GM21526 (cell line): ENCODE measurements around the gene CHI3L2.
"Not testable (repeated sequence)": the region's sequence is repeated elsewhere in the genome, so short reads cannot be mapped to it uniquely, and the experiment has no call there.

Source experiments
- ATAC-seq: cut with Tn5 transposase; IDR thresholded peaks from one replicate; pipeline ENCODE4 v1.9.1; 2021; ENCODE audit warnings: moderate library complexity; ENCODE audit not compliant: unreplicated experiment, low FRiP score

The CHI3L2 gene

DNA sequence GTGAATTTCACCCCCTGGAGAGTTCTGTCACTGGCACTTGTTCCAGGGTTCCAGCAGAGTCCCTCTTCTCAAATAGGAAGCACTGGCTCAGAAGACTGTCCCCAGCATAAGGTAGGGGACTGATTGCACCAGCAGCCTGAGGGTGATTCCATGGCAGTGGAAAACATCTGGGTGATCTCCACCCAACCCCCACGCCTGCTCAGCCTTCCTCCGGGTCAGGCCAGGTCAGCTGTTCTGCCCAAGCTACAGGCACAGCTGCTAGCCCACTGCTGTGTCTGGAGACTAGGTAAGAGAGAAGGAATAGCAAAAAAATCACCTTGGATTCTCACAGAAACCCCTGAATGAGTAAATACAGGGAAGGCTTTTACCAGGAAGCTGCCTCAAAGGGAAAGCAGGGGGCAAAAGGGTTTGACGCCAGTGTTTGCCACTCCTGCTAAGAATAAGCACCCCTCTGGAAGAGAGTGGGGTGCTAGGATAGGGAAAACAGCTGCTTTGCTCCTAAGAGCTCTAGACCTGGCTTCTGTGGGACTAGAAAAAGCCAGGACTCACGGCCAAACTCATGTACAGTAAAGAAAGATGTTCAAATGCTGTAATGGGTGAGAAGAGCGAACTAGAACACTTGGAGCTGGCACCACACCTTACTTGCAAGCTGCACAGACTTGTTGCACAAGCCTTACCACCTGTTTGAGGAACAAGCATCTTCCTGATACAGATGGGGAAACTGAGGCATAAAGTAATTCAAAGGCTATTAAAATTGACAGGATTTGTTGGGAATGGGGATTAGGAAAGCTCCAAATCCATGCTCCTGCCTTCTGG lies 26.0 kb upstream of the CHI3L2 start:
- no peak for ATAC-seq

DNA sequence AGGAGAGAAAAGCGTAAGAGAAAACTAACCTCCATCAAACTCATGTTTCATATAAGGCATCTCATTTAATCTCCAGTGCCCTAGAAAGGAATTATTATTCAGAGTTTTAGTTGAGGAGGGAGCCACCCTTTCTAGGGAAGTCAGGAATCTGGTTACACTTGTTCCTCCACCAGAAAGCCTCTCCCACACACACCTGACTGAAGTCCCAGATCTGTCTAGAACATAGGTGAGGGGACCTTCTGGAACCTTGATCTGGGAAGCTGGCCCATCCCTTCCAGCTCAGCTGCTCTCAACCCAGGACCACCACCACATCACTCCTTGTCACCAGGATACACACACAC lies 25.2 kb upstream of the CHI3L2 start:
- no peak for ATAC-seq

DNA sequence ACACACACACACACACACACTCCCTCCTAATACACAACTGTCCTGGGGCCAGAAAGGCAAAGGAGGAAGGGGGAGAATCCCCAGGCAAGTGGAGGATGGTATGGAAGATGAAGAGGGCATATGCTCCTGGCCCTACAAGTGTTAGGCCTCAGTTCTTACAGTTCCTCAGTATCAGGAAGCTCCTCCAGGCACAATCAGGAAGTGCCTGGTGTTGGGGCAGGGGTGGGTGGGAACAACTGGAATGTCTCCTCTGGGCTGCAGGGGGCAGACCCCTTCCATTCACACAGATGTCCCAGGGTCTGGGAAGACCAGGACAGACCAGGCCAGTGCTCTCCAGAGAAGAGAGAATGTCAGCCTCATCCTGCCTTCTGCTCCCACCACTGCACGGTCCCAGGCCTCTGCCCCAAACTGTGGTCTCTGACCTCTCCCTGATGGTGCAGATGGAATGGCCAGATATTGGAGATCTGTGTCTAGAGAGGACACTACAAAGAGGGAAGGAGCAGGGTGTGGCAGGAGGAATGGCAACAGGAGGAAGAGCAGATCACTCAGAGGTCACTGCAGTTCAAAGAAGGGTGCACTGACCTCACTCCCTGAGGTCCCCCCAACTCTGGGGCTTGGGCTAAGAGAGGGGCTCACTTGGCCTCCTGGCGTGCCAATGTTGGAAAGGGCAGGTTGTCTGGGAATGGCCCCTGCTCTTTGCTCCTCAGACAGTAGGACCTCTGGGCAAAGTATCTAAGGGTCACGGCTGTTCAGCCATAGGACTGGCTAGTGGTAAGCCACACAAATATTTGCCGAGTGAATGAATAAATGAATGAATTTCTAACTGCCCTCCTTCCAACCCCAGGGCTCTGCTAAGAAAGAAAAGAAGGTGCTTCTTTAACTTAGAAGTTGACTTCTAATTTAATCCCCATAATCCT lies 24.5 kb upstream of the CHI3L2 start:
- ATAC-seq = no peak

DNA sequence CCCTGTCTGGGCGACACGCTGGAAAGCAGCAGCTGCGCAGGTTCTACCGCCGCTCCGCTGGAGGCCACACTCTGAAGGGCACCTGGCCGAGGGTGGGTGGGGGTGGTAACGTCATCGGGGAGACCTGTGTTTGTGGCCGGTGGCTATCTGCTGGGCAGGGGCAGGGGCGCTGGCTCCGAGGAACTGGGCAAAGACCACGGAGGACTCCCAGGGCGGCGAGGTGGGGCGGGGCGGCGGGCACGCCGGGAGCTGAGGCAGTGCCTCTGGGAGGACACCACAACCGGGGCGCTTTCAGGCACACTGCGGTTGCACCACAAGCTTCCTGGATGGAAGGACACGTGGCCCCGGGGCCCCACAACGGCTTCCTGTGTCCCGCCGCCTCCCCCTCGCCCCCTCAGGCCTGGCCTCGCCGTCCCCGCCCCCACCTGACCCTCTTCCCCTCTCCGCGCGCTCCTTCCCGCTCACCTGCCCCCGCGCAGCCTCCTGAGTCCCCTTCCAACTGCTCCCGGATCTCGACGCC lies 23.8 kb upstream of the CHI3L2 start:
- ATAC-seq = peak; percentile 40

DNA sequence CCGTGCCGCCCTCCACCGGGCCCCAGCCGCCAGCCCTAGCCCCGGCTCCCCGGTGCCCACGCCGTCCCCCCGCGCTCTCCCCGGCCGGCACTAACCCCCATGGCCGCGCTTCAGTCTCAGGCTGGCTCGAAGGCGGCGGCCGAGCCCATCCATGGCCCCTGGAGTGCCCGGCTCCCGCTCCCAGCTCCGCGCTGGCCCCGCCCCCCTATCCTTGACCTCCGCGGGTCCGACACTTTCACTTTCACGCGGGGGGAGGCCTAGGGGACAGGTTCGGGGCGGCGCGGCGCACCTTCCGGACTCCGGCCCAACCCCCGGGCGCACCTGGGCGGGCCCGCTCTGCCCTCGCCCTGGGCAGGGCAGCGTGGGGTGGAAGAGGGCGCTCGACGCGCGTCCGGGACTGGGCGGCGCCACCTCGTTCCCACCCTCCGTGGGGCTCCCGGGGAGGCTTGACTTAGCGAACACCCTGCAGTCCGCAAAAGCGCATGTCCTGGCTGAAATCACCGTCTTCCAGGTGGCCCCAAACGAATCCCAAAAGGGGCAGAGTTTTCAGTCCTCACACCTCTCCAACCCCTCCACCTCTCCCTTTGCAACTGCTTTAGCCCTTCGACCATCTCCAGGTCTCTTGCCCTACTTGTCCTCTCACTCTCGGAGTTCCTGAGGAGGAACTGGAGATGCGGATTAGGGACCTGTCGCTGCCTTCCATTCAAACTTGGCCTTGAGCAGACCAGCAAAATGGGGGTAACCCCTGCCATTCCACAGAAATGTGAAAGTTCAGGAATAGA lies 23.1 kb upstream of the CHI3L2 start:
- ATAC-seq = peak; percentile 60

DNA sequence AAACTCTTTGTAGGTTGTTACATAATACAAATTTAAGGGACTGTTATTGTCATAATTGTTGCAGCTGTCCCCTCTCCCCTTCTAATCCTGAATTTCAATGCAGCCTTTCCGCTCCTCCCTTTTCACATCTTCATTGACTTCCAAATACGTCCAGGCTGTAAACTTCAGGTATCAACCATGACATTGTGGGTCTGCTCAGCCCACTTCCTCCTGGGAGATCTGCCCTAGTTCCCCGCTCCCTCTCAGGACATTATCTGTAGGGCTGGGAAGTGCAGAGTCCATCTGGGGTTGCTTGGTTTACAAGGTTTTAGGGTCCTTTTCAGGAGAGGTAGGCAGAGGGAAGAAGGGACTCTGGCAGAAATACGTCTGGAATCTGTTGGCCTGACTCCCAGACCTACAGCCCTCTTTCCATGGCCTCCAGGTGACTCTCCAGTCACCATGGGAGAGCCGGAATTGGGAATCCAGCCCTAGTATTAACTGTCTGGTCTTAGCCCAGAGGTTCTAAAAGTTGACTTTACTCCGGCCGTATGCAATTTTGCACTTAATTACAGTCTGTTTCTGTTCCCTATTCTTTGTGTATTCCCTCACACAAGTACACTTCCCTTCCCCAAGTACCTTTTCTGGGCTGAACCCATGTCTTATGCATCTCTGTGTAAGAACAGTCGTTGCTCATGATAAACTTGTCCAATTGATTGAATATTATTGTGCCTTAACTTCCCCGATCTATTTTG lies 22.4 kb upstream of the CHI3L2 start:
- ATAC-seq = no peak

DNA sequence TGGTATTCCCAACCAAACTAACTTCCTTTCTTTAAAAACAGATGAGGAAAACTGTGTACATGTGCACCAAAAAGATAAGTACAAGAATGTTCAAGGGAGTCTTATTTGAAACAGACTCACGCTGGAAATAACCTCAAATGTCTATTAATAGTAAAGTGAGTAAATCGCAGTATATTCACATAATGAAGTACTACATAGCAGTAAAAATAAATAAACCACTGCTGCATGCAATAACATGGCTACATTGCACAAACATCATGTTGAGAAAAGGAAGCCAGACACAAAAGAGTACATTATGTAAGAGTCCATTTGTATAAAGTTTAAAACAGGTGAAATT lies 21.8 kb upstream of the CHI3L2 start:
- ATAC-seq = no peak

DNA sequence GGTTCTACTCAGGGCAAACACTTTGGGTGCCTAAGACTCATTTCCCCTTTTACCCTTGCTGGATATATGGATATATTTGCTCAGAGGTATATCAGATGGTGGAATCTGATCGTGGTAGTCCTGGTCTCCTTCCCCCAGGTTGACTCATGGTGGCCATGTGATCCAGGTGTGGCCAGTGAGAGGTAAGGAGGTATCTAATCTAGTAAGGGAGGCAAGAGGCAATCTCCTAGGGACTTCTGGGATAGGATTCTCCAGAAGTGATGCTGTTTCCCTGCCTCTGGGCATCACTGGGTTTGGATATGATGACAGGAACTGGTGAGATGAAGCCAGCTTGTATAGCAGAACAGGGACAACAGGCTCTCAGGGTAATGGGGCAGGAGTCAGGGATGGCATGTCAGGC lies 18.6 kb upstream of the CHI3L2 start:
- ATAC-seq = no peak

DNA sequence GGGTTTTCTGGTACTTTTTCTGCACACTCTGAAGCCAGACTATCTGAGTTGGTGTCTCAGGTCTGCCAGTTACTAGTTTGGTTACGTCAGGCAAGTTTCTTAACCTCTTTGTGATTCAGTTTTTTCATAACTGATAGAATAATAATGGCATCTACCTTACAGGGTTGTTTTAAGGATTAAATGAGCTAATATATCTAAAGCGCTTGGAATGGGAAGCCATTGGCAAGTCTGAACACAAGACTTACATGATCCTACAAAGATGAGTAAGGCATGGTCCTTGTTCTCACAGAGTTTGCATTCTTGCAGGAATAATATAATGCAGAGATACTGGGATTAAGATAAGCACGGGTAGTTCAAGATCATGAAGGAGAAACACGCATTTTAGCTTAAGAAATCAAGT lies 17.9 kb upstream of the CHI3L2 start:
- no peak for ATAC-seq

DNA sequence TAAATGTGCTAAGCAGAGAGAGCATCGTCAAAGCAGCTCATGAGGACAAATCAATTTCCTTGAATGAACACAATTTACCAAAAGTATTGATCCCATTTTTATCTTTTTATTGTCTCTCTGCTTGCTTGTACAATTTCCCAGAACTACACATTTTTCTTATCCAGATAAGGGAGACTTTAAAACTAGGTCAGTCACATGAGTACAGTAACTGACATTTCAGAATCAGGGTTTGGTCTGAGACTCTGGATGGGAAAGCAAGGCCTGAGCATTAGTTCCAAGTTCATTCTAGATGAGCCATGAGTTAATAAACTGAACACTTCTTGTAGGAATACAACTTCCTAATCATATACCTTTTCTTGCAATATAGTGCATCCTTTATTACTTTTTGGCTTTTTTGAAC lies 15.6 kb upstream of the CHI3L2 start:
- no peak for ATAC-seq

DNA sequence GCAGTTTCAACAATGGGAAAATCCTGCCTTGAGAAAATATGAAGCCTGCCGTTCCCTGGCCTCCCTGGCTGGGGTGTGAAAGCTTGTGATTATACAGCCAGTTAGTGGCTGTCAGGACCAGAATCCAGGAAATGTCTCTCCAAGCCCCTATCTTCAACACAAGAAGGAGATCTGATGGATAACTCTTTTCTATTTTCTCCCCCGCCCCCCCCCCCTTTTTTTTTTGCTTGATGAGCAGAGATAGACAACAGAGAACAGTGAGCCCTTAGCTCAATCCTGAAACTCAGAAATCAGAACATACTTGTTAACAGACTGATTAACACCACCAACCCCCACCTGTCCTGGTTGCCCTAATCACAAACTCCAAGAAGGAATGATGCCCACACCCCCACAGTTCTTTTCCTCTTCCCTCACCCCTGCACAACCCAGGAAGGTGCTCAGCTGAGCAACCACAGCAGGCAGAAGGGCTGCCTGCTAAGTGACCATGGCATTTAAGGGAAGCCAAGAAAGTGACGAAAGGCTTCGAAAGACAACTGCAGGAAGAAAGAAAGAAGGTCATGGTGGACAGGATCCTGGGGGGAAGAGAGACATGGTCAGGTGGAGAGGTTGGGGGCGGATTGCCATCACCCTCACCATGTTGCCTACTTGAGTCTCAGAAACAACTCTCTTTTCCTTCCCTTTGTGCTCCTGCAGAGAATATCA lies 14.7 kb upstream of the CHI3L2 start:
- ATAC-seq = no peak

DNA sequence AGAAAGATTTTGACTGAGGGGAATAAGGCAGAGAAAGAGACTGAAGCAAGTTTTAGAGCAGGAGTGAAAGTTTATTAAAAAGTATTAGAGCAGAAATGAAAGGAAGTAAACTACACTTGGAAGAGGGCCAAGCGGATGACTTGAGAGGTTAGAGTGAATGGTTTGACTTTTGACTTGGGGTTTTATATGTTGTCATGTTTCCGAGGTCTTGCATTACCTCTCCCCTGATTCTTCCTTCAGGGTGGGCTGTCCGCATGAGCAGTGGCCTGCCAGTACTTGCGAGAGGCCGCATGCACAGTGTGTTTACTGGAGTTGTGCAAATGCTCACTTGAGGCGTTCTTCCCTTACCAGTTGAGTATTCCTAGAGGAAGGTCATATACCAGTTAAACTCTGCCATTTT lies 14.1 kb upstream of the CHI3L2 start:
- ATAC-seq = no peak

DNA sequence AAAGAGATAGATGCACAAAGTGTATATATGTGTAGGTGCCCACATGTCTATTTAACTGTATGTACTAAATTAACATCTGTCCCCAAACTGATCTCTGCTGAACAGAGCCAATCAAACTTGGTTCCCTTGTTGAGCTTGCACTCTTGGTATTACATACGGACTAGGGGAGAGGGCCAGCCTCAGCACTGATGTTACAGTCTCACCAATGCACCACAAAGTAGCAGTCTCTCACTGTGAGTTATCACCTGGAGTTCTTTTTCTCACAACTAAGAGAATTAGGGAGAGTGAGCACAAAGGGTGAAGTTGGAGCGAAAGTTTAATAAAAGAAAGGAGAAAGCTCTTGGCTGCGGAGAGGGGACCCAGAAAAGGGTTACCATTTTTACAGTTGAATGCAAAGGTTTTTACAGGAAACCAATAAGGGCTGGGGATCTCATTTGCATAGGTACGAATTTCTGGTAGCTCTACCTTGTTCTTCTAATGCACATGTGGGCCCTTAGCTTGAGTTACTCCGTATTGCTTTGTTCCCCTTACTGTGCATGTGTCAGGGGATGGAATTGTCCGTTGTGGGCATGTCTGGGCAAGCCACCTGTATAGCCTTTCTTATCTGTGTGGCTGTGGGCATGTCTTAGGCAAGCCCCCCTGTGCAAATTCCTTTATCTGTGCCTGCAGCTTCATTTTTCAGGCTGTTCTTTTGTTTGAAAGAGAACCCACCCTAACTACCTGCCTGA lies 13.3 kb upstream of the CHI3L2 start:
- no peak for ATAC-seq

DNA sequence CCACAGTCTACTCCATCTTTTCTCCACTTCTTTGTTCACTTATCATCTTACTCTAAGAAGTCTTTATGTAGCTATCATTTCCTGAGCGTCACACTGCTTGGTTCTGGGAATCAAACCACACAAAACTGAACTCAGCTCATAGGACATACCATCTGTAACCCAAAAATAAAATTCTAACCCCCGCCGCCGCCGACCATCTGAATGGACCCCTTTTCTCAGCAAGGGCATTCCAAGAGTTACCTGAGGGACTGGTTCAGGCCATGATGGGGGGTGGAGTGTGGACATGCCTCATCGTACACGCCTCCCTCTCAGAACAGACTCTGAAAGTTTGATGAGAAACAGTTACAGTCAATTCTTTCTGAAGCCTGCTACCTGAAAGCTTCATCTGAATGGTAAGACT lies 12.6 kb upstream of the CHI3L2 start:
- no peak for ATAC-seq

DNA sequence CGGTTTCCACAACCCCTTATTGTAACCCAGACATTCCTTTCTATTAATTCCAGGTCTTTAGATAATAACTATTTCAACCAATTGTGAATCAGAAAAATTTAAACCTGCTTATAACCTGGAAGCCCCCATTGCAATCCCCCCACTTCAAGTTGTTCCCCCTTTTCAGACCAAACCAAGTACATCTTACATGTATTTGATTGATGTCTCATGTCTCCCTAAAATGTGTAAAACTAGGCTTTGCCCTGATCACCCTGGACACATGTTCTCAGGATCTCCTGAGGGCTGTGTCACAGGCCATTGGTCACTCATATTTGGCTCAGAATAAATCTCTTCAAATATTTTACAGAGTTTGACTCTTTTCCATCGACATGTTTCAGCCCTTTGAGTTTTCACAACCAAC lies 12.2 kb upstream of the CHI3L2 start:
- ATAC-seq = not testable (repeated sequence)

DNA sequence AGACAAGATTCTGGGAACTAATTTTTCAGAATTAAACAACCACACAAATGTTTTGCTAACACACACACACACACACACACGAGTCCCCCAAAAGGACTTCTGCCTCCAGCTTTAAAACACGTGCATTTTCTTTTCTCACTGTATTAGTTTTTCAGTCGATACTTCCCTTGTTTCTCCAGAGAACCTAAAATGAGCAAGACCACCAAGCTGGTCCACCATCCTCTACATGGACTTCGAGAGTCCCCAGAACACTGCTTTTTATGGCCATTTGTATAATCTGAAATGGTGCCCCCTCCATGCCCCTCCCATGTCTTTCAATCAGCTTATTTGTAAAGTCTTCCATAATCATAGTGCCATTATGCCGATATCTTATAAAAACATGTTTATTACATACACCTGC lies 10.8 kb upstream of the CHI3L2 start:
- no peak for ATAC-seq

DNA sequence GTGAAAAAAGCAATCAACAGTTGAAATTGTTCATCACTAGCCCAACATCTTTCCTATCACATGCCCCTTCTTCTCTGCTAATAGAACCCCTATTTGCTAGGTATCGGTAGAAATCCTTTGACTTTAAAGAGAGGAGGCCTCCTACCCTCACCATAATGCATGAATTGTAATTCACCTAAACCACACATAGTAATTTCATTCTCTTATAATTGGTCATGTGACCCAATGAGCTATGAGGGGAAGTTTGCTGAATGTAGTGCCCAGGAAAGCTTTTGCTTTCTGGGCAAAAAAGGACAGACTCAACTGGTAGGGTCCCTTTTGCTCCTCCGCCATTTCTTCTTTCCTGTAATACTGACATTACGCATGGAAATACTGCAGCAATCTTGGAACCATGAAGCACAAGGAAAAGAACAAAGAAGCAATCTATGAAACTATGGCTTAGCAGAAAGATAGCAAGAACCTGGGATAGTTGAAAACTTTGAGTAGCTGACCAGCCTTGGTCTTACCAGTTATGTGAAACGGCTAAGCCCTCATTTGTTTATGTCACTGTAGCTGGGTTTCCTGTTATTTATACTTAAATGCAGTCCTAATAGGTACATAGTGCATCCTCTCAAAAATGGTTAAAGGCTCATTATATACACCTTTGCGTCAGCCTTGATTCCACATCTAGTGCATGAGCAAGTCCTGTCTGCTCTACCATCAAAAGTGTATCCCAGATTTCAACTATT lies 10.2 kb upstream of the CHI3L2 start:
- no peak for ATAC-seq
